HG03558 (cell line): ENCODE measurements around the gene GDA.
"Not testable (repeated sequence)": the region's sequence is repeated elsewhere in the genome, so short reads cannot be mapped to it uniquely, and the experiment has no call there.

Experiments used
- ATAC-seq: cut with Tn5 transposase; IDR thresholded peaks from one replicate; pipeline ENCODE4 v1.9.1; 2021; ENCODE audit warnings: moderate number of reproducible peaks; ENCODE audit not compliant: unreplicated experiment; ENCODE audit errors: extremely low read depth

Gene GDA

GRCh38 chr9:72271613-72272478 is 122.6 kb downstream of the GDA start:
- ATAC-seq = no peak

GRCh38 chr9:72274441-72274840 is 125.2 kb downstream of the GDA start:
- ATAC-seq = no peak

GRCh38 chr9:72274916-72275315 is 125.7 kb downstream of the GDA start:
- ATAC-seq = no peak

GRCh38 chr9:72276429-72276828 is 127.2 kb downstream of the GDA start:
- no peak for ATAC-seq

GRCh38 chr9:72278959-72279358 is 129.7 kb downstream of the GDA start:
- ATAC-seq = peak; percentile 45

GRCh38 chr9:72280913-72281500 is 131.8 kb downstream of the GDA start:
- ATAC-seq = peak; percentile 59

GRCh38 chr9:72289401-72289800 is 140.2 kb downstream of the GDA start:
- ATAC-seq = no peak

- no peak for ATAC-seq
Observed at GRCh38 chr9:72290311-72290710, 141.1 kb downstream of the GDA start.

- ATAC-seq = not testable (repeated sequence)
Observed at GRCh38 chr9:72291576-72291975, 142.3 kb downstream of the GDA start.

GRCh38 chr9:72292256-72292682 is 143.0 kb downstream of the GDA start:
- ATAC-seq = no peak

- ATAC-seq = no peak
Observed at GRCh38 chr9:72292874-72293607, 143.8 kb downstream of the GDA start.

- ATAC-seq = no peak
Observed at GRCh38 chr9:72294936-72295335, 145.7 kb downstream of the GDA start.

- ATAC-seq = no peak
Observed at GRCh38 chr9:72297516-72297915, 148.3 kb downstream of the GDA start.

GRCh38 chr9:72299017-72299603 is 149.9 kb downstream of the GDA start:
- no peak for ATAC-seq

- ATAC-seq = no peak
Observed at GRCh38 chr9:72300873-72301272, 151.6 kb downstream of the GDA start.
